Thyroid gland (tissue), 4 donors: ENCODE results near the gene SIL1.

Experiments used
- CTCF ChIP-seq, 6 experiments: fragments of 200-600 bp in 3 of 6; fragments of 450-650 bp in 3 of 6; sonication (generic) in 3 of 6; IDR thresholded peaks; one replicate each; pipeline ENCODE4 v1.5.1; 2016 to 2019; ENCODE audit warnings: antibody characterized with exemption in 6 of 6, mild to moderate bottlenecking in 2 of 6, inconsistent platforms in 1 of 6, moderate library complexity in 1 of 6
- POLR2A ChIP-seq, 2 donors: fragments of 450-650 bp; IDR thresholded peaks; one replicate each; pipeline ENCODE4 v1.6.1; 2017; ENCODE audit warnings: antibody characterized with exemption in 2 of 2, mild to moderate bottlenecking in 2 of 2, moderate library complexity in 1 of 2

DNA sequence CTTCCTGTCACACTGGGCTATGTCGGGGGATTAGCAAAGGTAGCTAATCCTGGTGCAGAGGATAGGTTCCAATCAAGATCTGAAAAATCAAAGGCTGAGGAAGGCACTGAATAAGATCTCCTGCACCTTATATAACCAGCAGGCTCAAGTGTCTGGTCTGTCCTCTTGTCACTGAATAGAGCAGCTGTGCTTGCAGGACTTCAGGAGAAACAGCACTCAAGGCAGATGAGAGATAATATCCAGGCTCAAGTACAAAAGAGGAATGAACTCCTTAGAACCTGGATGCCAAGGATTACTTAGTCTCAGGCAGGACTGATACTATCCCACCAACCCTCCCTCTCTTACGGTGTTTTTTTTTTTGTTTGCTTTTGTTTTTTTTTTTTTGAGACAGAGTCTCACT is 214.2 kb downstream of the SIL1 start:
- TF ChIP-seq CTCF (IDR thresholded peaks at IDR 0.05) (no peak), POLR2A (IDR thresholded peaks at IDR 0.05) (no peak)
